LNCAP (cell line): ENCODE data around the gene SLC5A9.

Source experiments
- TF ChIP-seq, protein P1 (sequence below): fragments of 450-650 bp; IDR thresholded peaks from 2 replicates; pipeline ENCODE4 v1.5.1; 2017; ENCODE audit warnings: mild to moderate bottlenecking

The SLC5A9 gene

GRCh38 chr1:48222501-48223242, at the start of gene SLC5A9:
SLC5A9 (plus strand) TSS chr1:48222716; CDS start chr1:48222737, 21 bp downstream.
- TF ChIP-seq, protein P1, sequence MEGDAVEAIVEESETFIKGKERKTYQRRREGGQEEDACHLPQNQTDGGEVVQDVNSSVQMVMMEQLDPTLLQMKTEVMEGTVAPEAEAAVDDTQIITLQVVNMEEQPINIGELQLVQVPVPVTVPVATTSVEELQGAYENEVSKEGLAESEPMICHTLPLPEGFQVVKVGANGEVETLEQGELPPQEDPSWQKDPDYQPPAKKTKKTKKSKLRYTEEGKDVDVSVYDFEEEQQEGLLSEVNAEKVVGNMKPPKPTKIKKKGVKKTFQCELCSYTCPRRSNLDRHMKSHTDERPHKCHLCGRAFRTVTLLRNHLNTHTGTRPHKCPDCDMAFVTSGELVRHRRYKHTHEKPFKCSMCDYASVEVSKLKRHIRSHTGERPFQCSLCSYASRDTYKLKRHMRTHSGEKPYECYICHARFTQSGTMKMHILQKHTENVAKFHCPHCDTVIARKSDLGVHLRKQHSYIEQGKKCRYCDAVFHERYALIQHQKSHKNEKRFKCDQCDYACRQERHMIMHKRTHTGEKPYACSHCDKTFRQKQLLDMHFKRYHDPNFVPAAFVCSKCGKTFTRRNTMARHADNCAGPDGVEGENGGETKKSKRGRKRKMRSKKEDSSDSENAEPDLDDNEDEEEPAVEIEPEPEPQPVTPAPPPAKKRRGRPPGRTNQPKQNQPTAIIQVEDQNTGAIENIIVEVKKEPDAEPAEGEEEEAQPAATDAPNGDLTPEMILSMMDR, result no peak

GRCh38 chr1:48175116-48175515, 47.4 kb upstream of the SLC5A9 start:
- TF ChIP-seq, protein P1, result no peak

- TF ChIP-seq, protein P1, result no peak
Observed at GRCh38 chr1:48177257-48177656, 45.3 kb upstream of the SLC5A9 start.

- TF ChIP-seq, protein P1, result no peak
Observed at GRCh38 chr1:48181669-48182367, 40.7 kb upstream of the SLC5A9 start.

GRCh38 chr1:48182439-48182838, 40.1 kb upstream of the SLC5A9 start:
- TF ChIP-seq, protein P1, result no peak

DNA sequence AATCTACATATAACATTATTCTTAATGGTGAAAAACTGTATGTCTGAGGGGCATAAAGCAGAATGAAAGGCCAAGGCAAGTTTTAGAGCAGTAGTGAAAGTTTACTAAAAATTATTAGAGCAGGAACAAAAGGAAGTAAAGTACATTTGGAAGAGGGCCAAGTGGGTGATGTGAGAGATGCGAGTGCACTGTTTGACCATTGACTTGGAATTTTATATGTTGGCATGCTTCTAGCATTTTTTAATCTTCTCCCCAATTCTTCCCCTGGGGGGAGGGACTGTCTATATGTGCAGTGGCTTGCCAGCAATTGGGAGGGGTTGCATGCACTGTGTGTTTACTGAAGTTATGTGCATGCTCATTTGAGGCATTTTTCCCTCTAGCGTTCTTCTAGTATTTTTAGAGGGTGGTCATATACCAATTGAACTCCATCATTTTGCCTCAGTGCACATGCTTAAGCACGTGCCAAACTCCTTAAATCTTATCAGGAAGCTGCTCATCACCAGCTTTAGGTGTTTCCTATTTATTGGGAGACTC, 36.1 kb upstream of the SLC5A9 start:
- TF ChIP-seq, protein P1, result no peak

DNA sequence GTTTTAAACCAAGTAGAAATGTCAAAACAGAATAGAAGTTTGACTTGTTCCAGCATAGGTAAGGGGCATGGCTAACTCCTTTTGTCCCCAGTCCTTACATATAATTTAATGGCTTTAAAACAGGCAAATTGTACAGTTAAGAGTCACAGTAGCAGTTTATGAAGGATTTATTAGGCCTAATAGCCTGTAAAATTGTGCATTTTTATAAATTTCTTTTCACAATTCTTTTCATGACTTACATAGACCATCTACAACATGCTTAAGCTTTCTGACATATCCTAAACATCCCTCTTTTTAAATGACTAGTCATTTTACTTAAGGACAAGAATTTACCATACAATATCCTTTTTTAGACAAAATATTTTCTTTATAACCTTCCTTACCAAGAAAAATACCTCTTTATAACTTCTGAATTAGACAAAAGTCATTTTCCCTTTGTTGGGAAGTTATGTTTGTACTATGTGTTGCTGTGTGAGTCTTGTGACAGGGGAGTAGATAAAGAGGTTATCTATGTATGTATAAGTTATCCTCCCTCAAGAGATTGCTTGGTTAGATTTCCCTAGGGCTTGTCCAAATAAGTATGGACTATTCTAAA, 34.5 kb upstream of the SLC5A9 start:
- TF ChIP-seq, protein P1, result no peak
